ENCODE data around the gene GRWD1. TPM values are rescaled to one million over a fixed set of nuclear protein-coding genes. Genes with fewer than 3 reads are reported as not detected.

Gene GRWD1
- total RNA-seq, result 10 to 100 TPM; 21.4 to 21.7 TPM
- polyA plus RNA-seq (2013, experiment 1 of 2), result 17.7 TPM
- 20.6 TPM for polyA plus RNA-seq (2013, experiment 2 of 2)
- 26.7 to 284 (median 50.2) reads per million in 172 experiments for total RNA-seq

GRCh38 chr19:48445606-48446481, at the start of gene GRWD1:
Gene GRWD1, plus strand, starts transcription at chr19:48445983. Its CDS starts 23 bp downstream, at chr19:48446006.
- DNase-seq, result peak; percentile 85 to 99 (median 91)
- Histone ChIP-seq H3K27ac (ENCODE audit: low read depth in 1 of 2, low read length in 2 of 2) (peak within 1 kb of the TSS; percentile 58 to 74), H3K9me3 (ENCODE audit: control insufficient read depth in 1 of 2, insufficient read depth in 1 of 2, low read length in 2 of 2) (no peaks in the 10 kb centered on the region), H3K4me3 (ENCODE audit: low read length) (peak within 1 kb of the TSS; percentile 85), H3K4me1 (ENCODE audit: insufficient read depth, low read length) (peaks cover 31% of the 10 kb centered on the region), H3K27me3 (ENCODE audit: control insufficient read depth in 1 of 2, insufficient read depth in 2 of 2, low read length in 2 of 2) (peaks cover 15 to 25% of the 10 kb centered on the region in 2 experiments), H3K36me3 (ENCODE audit: insufficient read depth, low read length) (peaks cover 25% of the 10 kb centered on the region)
- intact Hi-C loops (cut with DNase I, micrococcal nuclease), result loop anchor here (1.0 to 2.0 kb wide), 6 partner anchors 22 to 83 kb away; partner anchors contain the start of genes CYTH2 (in 1 of the 2), KDELR1 (in 1 of the 2) and TMEM143 (in 1 of the 2)
- Mint-ChIP-seq H3K4me3 (peak within 1 kb of the TSS; percentile 93), H3K9me3 (no peaks in the 10 kb centered on the region), H3K27me3 (peaks cover 28% of the 10 kb centered on the region), H3K4me1 (ENCODE audit: low read depth) (peaks cover 25% of the 10 kb centered on the region), H3K27ac (peak within 1 kb of the TSS; percentile 78), H3K36me3 (ENCODE audit: low read depth) (peaks cover 44% of the 10 kb centered on the region)
- TF ChIP-seq, protein P1, sequence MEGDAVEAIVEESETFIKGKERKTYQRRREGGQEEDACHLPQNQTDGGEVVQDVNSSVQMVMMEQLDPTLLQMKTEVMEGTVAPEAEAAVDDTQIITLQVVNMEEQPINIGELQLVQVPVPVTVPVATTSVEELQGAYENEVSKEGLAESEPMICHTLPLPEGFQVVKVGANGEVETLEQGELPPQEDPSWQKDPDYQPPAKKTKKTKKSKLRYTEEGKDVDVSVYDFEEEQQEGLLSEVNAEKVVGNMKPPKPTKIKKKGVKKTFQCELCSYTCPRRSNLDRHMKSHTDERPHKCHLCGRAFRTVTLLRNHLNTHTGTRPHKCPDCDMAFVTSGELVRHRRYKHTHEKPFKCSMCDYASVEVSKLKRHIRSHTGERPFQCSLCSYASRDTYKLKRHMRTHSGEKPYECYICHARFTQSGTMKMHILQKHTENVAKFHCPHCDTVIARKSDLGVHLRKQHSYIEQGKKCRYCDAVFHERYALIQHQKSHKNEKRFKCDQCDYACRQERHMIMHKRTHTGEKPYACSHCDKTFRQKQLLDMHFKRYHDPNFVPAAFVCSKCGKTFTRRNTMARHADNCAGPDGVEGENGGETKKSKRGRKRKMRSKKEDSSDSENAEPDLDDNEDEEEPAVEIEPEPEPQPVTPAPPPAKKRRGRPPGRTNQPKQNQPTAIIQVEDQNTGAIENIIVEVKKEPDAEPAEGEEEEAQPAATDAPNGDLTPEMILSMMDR (IDR thresholded peaks at IDR 0.05), result no peak
- ATAC-seq (ENCODE audit: poor library complexity), result peak; percentile 94
- ChIA-PET POLR2A (interaction anchor here (0.7 to 1.7 kb wide), 8 partner anchors 10 to 199 kb away, joined by 3 to 8 read pairs (median 3); partner anchors contain the start of genes KCNJ14, RPL18 and SPHK2), CTCF (interaction anchor here (0.7 to 1.5 kb wide), 5 partner anchors 39 to 163 kb away, joined by 3 to 8 read pairs (median 4); partner anchors contain the start of genes GRIN2D and KDELR1)

DNA sequence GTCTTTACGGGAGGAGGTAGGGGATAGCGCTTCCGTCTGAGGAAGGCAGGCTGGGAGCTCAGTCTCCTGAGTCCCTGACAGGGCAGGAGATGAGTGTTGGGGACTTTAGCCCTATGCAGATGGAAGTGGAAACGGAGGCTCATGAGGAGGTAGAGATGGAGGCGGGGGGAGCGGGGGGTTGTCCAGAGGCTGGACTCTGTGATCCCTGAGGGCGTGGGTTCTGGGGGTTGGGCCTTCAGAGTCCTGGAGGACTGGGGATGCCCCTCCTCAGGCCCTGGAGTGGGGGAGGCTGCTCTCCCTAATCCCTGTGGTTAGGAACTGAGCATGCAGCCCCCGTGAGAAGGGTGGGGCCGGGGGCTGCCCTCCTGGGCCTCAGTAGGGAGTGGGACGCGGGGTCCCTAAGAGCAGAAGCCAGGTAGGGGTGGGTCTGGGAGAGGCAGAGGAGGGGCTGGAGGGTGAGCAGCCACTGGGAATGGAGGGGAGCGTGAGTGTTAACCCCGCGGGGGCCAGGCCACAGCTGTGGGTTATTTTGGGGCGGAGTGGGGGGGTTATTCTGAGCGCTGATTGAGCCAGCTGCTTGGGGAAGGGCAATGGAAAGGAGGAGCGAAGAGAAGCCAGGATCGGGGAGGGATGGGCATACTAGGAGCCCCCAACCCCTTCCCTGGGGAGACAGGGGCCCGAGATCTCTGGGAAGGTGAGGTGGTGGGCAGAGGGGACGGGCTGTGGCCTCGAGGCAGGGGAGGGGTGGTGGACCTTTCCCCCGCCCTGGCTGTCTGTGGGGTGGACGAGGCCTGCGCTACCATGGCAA, 49.6 kb upstream of the GRWD1 start:
- intact Hi-C loops (cut with DNase I, micrococcal nuclease), result loop anchor here in 1 of 2 experiments (5.0 kb wide), 1 partner anchor 34 kb away; the partner anchor contains the start of genes SYNGR4 and TMEM143
- ATAC-seq (ENCODE audit: poor library complexity) (no peak), DNase-seq (peak in 1 of 14 experiments; percentile 34)
- ChIA-PET POLR2A (interaction anchor here (1.4 to 1.5 kb wide), 2 partner anchors 32 to 75 kb away, joined by 5 to 6 read pairs; partner anchors contain the start of genes SYNGR4 and TMEM143), CTCF (interaction anchor here (1.3 kb wide), 1 partner anchor 62 kb away, joined by 4 read pairs; no protein-coding TSS in a partner anchor)
- Histone ChIP-seq H3K4me1 (ENCODE audit: insufficient read depth, low read length) (peaks cover 77% of the 10 kb centered on the region), H3K9me3 (ENCODE audit: control insufficient read depth in 1 of 2, insufficient read depth in 1 of 2, low read length in 2 of 2) (peaks cover 0 to 19% of the 10 kb centered on the region in 2 experiments), H3K4me3 (ENCODE audit: low read length) (no peak overlapping the region), H3K27me3 (ENCODE audit: control insufficient read depth in 1 of 2, insufficient read depth in 2 of 2, low read length in 2 of 2) (peaks cover 34 to 42% of the 10 kb centered on the region in 2 experiments), H3K27ac (ENCODE audit: low read depth in 1 of 2, low read length in 2 of 2) (no peak overlapping the region), H3K36me3 (ENCODE audit: insufficient read depth, low read length) (no peaks in the 10 kb centered on the region)
- H3K4me1 Mint-ChIP-seq (ENCODE audit: low read depth), result peaks cover 54% of the 10 kb centered on the region
- TF ChIP-seq, protein P1 (IDR thresholded peaks at IDR 0.05), result no peak
- peak overlapping the region; percentile 42 for H3K4me3 Mint-ChIP-seq
- no peak overlapping the region for H3K27ac Mint-ChIP-seq
- H3K27me3 Mint-ChIP-seq, result peaks cover 39% of the 10 kb centered on the region
- peaks cover under 1% of the 10 kb centered on the region for H3K36me3 Mint-ChIP-seq (ENCODE audit: low read depth)
- H3K9me3 Mint-ChIP-seq, result no peaks in the 10 kb centered on the region

DNA sequence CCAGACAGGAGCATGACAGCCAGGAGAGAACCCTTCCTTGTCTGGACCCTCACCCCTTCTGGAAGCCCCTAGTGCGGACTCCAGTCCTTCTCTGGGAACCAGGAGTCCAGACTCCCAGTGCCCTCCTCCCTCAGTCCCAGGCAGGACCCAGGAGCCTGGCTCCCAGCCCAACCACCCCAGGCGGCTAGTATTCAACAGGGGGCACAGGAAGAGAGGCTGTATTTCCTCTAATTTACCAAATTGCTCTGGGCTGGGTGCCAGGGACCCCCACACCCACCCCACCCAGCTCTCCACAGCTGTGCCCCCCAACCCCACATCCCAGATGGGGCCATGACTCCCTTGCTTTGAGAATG, 49.0 kb upstream of the GRWD1 start:
- Mint-ChIP-seq H3K4me3 (peak overlapping the region; percentile 90), H3K27ac (no peak overlapping the region), H3K36me3 (ENCODE audit: low read depth) (no peaks in the 10 kb centered on the region), H3K4me1 (ENCODE audit: low read depth) (peaks cover 50% of the 10 kb centered on the region), H3K9me3 (no peaks in the 10 kb centered on the region), H3K27me3 (peaks cover 39% of the 10 kb centered on the region)
- Histone ChIP-seq H3K36me3 (ENCODE audit: insufficient read depth, low read length) (no peaks in the 10 kb centered on the region), H3K4me3 (ENCODE audit: low read length) (no peak overlapping the region), H3K27me3 (ENCODE audit: control insufficient read depth in 1 of 2, insufficient read depth in 2 of 2, low read length in 2 of 2) (peaks cover 34 to 42% of the 10 kb centered on the region in 2 experiments), H3K4me1 (ENCODE audit: insufficient read depth, low read length) (peaks cover 71% of the 10 kb centered on the region), H3K27ac (ENCODE audit: low read depth in 1 of 2, low read length in 2 of 2) (no peak overlapping the region), H3K9me3 (ENCODE audit: control insufficient read depth in 1 of 2, insufficient read depth in 1 of 2, low read length in 2 of 2) (peaks cover 0 to 19% of the 10 kb centered on the region in 2 experiments)
- intact Hi-C loops (cut with DNase I, micrococcal nuclease), result loop anchor here in 1 of 2 experiments (5.0 kb wide), 1 partner anchor 34 kb away; the partner anchor contains the start of genes SYNGR4 and TMEM143
- DNase-seq, result no peak
- TF ChIP-seq, protein P1 (IDR thresholded peaks at IDR 0.05), result no peak
- ChIA-PET CTCF (no interaction called here), POLR2A (no interaction called here)
- ATAC-seq (ENCODE audit: poor library complexity), result no peak

Data from CD4-positive, alpha-beta T cell (primary cell).